Adrenal gland (tissue), 5 donors: ENCODE data around the gene GLIS1.

ENCODE experiments used
- CTCF ChIP-seq, 6 experiments: fragments of 450-650 bp in 4 of 6; fragments of 200-600 bp in 2 of 6; sonication (generic) in 1 of 6; IDR thresholded peaks; 1 replicate in 5 of 6; 2 replicates in 1 of 6; pipeline versions ENCODE4 v1.5.1 to v1.8.0; 2016 to 2021; ENCODE audit warnings: antibody characterized with exemption in 6 of 6, mild to moderate bottlenecking in 2 of 6, moderate library complexity in 1 of 6
- POLR2A ChIP-seq, 2 donors: fragments of 450-650 bp; IDR thresholded peaks; one replicate each; pipeline ENCODE4 v1.6.1; 2017; ENCODE audit warnings: antibody characterized with exemption in 2 of 2, mild to moderate bottlenecking in 2 of 2, moderate library complexity in 1 of 2
- donor health status: DM: no; HTN: no; CAD: no.

- TF ChIP-seq CTCF (IDR thresholded peaks at IDR 0.05) (no peak), POLR2A (IDR thresholded peaks at IDR 0.05) (no peak)
Observed at GRCh38 chr1:53543130-53543777, 195.7 kb downstream of the GLIS1 start.
